ENCODE results near the gene COMT. TPM values are rescaled to one million over a fixed set of nuclear protein-coding genes. Genes with fewer than 3 reads are reported as not detected.

COMT gene
- polyA plus RNA-seq, 3 donors = 116 to 143 (median 126) TPM

Other genes with a start within 250 kb of the COMT start
- 10 to 100 TPM; 27.2 to 36.3 (median 34.6) TPM for gene SEPTIN5, start 227.3 kb upstream of the COMT start, polyA plus RNA-seq (ENCODE audit: insufficient read length in 3 of 3)
- 1 to 10 TPM; 1.1 to 6.4 (median 4.8) TPM for gene GP1BB, start 218.2 kb upstream of the COMT start, polyA plus RNA-seq (ENCODE audit: insufficient read length in 3 of 3)
- gene TBX1, start 181.0 kb upstream of the COMT start, polyA plus RNA-seq (ENCODE audit: insufficient read length in 3 of 3) = 1 to 10 TPM in 1 of 3 donors, under 1 TPM in 2; 0.53 to 1.1 (median 0.64) TPM
- 1 to 10 TPM; 5.6 to 8.3 (median 7.2) TPM for gene GNB1L, start 86.9 kb upstream of the COMT start, polyA plus RNA-seq (ENCODE audit: insufficient read length in 3 of 3)
- gene RTL10, start 86.9 kb upstream of the COMT start, polyA plus RNA-seq (ENCODE audit: insufficient read length in 3 of 3) = 10 to 100 TPM; 25.0 to 28.5 (median 26.2) TPM
- 10 to 100 TPM; 29.9 to 36.0 (median 30.0) TPM for gene TXNRD2, start within 50 bp of the COMT start, polyA plus RNA-seq (ENCODE audit: insufficient read length in 3 of 3)
- 10 to 100 TPM; 27.0 to 35.2 (median 29.6) TPM for gene ARVCF, start 75.1 kb downstream of the COMT start, polyA plus RNA-seq (ENCODE audit: insufficient read length in 3 of 3)
- 10 to 100 TPM; 10.8 to 12.3 (median 11.4) TPM for gene TANGO2, start 79.3 kb downstream of the COMT start, polyA plus RNA-seq (ENCODE audit: insufficient read length in 3 of 3)
- 10 to 100 TPM; 48.3 to 60.3 (median 59.2) TPM for gene DGCR8, start 138.5 kb downstream of the COMT start, polyA plus RNA-seq (ENCODE audit: insufficient read length in 3 of 3)
- 100 to 1,000 TPM; 171 to 203 (median 199) TPM for gene RANBP1, start 174.3 kb downstream of the COMT start, polyA plus RNA-seq (ENCODE audit: insufficient read length in 3 of 3)
- gene TRMT2A, start 175.5 kb downstream of the COMT start, polyA plus RNA-seq (ENCODE audit: insufficient read length in 3 of 3) = 10 to 100 TPM; 53.3 to 60.7 (median 59.2) TPM
- 10 to 100 TPM; 50.6 to 59.7 (median 51.6) TPM for gene ZDHHC8, start 190.0 kb downstream of the COMT start, polyA plus RNA-seq (ENCODE audit: insufficient read length in 3 of 3)
- 1 to 10 TPM in 2 of 3 donors, under 1 TPM in 1; 0.98 to 2.1 (median 1.5) TPM for gene CCDC188, start 209.3 kb downstream of the COMT start, polyA plus RNA-seq (ENCODE audit: insufficient read length in 3 of 3)

Measured in renal pelvis (tissue), 3 donors.